Activated CD8-positive, alpha-beta memory T cell treated with anti-CD3 and anti-CD28 coated beads, Interleukin-2, amount 50 U/mL, for 24 hours (primary cell): ENCODE data around the gene METTL6.
A peak's percentile ranks its signal among the peaks of the same experiment; 100 is the strongest.
"Not testable (repeated sequence)": the region's sequence is repeated elsewhere in the genome, so short reads cannot be mapped to it uniquely, and the experiment has no call there.

ENCODE experiments used
- DNase-seq: peaks from one replicate; pipeline ENCODE4 v3.0.0-alpha.2; 2020; ENCODE audit errors: extremely low read depth

METTL6 gene

DNA sequence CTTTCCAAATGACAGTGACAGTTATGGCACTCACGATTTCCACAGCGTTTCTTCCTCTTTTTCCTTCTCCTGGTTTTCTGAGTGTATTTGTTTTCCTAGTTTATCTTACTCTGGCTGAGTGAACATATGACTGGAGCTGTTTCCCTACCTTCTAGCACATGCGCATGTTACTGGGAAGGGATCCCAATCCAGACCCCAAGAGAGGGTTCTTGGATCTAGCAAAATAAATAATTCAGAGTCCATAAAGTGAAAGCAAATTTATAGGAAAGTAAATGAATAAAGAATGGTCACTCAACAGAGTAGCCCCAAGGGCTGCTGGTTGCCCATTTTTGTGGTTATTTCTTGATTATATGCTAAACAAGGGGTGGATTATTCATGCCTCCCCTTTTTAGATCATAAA is 23.8 kb downstream of the METTL6 start:
- no peak for DNase-seq

DNA sequence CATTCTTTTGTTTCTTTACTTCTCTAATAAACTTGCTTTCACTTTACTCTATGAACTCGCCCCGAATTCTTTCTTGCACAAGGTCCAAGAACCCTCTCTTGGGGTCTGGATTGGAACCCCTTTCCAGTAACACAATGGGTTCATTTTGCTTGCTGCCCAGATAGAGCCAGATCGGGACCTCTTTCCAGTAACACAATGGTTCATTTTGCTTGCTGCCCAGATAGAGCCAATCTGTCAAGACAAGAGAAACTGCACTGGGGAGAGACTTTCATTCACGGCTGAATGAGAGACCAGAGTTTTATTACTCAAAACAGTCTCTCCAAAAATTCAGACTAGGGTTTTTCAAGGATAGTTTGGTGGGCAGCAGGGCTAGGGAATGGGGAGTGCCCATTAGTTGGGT is 25.4 kb downstream of the METTL6 start:
- no peak for DNase-seq

DNA sequence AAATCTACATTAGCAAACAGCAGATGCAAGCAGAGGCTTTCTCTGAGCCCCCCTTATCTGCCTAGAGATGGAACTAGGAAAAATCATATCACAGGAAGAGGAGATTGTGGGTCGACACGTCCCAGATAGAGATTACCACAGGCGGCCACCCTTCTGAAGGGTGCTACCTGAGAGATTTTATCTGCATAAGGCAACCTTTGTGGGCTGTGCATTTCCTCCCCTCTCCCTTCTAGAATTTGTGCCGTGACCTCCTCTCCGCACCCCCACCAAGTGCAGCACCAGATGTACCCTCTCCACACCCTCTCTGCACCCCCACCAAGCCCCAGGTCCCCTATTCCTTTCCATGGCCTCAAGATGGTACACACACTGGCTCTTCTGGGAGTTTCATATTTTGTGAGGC is 27.4 kb downstream of the METTL6 start:
- DNase-seq: no peak

DNA sequence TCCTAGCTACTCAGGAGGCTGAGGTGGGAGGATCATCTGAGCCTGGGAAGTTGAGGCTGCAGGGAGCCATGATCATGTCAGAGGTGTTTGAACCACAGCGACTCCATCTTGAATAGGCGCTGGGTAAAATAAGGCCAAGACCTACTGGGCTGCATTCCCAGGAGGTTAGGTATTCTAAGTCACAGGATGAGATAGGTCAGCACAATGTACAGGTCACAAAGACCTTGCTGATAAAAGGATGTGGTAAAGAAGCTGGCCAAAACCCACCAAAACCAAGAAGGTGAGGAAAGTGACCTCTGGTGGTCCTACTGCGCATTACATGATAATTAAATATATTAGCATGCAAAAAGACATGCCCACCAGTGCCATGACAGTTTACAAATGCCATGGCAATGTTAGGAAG is 28.6 kb downstream of the METTL6 start:
- not testable (repeated sequence) for DNase-seq

DNA sequence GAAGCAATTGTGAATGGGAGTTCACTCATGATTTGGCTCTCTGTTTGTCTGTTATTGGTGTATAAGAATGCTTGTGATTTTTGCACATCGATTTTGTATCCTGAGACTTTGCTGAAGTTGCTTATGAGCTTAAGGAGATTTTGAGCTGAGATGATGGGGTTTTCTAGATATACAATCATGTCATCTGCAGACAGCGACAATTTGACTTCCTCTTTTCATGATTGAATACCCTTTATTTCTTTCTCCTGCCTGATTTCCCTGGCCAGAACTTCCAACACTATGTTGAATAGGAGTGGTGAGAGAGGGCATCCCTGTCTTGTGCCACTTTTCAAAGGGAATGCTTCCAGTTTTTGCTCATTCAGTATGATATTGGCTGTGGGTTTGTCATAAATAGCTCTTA is 34.1 kb downstream of the METTL6 start:
- not testable (repeated sequence) for DNase-seq

DNA sequence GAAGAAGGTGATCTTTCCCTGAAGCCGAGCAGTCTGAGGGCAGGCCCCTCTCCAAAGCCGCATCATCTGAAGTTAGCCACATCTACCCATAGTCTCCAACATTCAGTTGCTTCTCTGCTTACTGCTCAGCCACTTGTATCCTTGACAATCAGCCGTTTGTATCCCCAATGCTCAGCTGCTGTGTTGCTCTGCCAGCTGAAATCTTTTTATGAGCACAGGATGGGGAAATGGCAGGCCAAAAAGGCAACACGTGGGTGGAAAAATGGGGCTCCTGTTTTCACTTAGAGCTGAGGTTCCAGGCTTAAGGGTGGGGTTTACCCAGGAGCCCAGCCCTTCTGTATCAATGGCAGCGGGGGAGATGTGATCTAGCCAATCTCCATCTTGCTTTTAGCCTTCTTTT is 36.3 kb downstream of the METTL6 start:
- DNase-seq: no peak

DNA sequence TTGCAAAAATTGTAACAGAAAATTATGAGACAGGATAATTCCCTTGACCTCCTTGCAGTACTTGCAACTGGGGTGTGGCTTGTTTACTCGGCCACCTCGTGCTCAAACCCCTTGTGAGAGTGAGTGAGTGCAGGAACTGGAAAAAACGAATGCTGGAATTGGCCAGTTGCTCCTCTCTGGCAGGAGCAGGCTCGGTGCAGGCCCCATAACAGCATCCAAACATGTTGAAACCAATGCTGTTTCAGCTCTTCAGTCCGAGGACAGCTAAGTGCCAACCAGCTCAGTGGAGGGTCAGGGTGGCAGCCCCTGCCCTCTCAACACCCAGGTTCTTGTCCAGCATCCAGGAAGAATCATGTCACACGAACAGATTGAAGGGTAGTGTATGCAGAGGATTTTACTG is 36.9 kb downstream of the METTL6 start:
- DNase-seq: no peak

DNA sequence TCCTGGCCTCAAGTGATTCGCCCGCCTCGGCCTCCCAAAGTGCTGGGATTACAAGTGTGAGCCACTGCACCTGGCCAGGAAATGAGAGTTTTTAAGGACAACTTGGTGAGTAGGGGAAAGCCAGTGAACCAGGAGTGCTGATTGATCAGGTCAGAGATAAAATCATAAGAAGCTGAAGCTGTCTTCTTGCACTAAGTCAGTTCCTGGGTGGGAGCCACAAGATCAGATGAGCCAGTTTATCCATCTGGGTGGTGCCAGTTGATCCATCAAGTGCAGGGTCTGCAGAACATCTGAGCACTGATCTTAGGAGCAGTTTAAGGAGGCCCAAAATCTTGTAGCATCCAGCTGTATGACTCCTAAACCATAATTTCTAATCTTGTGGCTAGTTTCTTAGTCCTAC is 39.0 kb downstream of the METTL6 start:
- not testable (repeated sequence) for DNase-seq

DNA sequence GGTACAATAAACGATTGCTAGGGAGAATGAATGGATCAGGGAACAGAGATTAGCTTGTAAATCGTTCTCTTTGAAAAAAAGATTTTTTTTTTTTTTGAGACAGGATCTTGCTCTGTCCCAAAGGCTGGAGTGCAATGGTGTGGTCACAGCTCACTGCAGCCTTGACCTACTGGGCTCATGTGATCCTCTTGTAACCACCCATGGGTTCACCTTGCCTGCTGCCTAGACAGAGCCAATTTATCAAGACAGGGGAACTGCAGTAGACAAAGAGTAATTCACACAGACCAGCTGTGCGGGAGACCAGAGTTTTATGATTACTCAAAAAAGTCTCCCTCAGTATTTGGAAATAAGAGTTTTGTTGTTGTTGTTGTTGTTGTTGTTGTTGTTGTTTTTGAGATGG is 39.6 kb downstream of the METTL6 start:
- no peak for DNase-seq

DNA sequence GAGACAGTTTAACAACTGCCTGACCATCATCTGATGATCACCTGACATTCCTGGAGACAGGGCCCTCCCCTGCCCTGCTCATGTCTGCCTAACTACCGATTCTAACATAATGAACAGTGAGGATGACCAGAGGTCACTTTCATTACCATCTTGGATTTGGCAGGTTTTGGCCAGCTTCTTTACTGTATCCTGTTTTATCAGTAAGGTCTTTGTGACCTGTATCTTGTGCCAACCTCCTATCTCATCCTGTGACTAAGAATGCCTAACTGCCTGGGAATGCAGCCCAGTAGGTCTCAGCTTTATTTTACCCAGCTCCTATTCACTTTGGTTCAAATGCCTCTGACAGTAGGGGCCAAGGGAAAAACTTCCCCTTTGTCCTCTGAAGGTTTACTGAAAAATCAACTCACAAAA is 40.2 kb downstream of the METTL6 start:
- DNase-seq: no peak

DNA sequence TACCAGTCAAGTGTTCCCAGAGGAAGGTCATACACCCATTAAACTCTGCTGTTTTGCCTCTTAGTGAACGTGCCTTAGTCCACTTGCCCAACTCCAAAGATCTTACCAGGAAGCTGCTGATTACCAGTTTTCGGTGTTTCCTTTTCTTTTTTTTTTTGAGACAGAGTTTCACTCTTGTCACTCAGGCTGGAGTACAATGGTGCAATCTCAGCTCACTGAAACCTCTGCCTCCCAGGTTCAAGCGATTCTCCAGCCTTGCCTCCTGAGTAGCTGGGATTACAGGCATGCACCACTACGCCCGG is 40.7 kb downstream of the METTL6 start:
- not testable (repeated sequence) for DNase-seq

DNA sequence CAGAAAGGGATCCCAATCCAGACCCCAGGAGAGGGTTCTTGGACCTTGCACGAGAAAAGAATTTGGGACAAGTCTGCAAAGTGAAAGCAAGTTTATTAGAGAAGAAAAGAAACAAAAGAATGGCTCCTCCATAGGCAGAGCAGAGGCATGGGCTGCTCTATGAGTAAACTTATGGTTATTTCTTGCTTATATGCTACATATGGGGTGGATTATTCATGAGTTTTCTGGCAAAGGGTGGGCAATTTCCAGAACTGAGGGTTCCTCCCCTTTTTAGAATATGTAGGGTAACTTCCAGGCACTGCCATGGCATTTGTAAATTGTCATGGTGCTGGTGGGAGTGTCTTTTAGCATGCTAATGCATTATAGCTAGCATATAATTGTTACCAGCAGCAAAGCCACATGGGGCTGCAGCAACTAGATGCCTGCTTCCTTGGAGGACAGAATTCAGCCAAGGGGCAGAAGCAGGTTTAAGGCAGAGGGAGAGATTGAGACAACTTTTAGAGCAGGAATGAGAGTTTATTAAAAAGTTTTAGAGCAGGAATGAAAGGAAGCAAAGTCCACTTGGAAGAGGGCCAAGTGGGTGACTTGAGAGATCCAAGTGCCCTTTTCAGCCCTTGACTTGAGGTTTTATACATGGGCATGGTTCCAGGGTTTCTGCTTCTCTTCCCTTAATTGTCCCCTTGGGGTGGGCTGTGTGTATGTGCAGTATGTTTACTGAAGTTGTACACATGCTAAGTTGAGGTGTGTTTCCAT is 41.3 kb downstream of the METTL6 start:
- no peak for DNase-seq

DNA sequence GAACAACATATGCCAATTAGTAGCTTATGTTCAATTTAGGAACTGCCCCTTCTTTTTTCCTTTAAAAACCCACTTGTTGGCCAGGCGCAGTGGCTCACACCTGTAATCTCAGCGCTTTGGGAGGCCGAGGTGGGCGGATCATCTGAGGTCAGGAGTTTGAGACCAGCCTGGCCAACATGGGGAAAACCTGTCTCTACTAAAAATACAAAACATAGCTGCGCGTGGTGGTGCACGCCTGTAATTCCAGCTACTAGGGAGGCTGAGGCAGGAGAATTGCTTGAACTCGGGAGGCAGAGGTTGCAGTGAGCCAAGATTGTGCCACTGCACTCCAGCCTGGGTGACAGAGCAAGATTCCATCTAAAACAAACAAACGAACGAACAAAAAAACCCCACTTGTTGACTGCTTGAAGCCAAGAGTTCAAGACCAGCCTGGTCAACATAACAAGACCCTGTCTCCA is 42.1 kb downstream of the METTL6 start:
- DNase-seq: not testable (repeated sequence)

DNA sequence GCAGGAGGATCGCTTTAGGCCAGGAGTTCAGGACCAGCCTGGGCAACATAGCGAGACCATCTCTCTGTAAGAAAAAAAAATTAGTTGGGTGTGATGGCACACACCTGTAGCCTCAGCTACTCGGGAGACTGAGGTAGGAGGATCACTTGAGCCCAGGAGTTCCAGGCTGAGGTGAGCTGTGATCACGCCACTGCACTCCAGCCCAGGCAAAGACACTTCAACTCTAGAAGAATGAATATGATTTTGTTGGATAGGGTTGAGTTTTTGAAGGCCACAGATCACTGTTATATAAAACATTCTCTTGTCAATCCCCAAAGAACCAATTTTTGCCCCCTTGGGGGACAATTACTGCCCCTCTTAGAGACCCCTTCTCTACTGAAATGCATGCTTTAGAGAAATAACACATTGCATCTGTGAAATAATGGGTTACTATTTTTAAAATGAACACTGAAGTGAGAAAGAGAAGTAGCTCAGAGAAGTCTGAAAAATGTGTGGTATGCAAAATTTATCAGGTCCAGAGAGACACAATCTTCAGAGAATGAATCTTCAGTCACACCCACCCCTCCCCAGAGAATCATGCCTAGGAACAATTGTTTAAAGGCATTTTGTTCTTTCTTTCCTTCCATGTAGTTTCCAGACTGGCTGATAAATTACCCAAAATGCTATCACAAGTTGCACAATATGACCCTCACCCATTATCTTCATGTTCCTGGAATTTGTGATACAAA is 42.7 kb downstream of the METTL6 start:
- no peak for DNase-seq

DNA sequence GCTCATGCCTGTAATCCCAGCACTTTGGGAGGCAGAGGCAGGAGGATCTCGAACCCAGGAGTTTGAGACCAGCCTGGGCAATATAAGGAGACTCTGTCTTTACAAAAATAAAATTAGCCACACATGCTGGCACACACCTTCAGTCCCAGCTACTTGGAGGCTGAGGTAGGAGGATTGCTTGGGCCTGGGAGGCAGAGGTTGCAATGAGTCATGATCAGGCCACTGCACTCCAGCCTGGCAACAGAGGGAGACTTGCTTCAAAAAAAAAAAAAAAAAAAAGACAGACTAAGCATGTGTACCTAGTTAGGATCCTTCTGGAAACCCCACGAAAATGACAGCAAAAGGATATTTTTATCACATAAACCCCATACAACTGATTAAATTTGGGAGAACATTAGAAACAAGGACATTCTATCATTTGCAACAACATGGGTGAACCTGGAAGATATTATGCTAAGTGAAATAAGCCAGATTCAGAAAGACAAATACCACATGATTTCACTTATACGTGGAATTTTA is 44.9 kb downstream of the METTL6 start:
- DNase-seq: no peak

DNA sequence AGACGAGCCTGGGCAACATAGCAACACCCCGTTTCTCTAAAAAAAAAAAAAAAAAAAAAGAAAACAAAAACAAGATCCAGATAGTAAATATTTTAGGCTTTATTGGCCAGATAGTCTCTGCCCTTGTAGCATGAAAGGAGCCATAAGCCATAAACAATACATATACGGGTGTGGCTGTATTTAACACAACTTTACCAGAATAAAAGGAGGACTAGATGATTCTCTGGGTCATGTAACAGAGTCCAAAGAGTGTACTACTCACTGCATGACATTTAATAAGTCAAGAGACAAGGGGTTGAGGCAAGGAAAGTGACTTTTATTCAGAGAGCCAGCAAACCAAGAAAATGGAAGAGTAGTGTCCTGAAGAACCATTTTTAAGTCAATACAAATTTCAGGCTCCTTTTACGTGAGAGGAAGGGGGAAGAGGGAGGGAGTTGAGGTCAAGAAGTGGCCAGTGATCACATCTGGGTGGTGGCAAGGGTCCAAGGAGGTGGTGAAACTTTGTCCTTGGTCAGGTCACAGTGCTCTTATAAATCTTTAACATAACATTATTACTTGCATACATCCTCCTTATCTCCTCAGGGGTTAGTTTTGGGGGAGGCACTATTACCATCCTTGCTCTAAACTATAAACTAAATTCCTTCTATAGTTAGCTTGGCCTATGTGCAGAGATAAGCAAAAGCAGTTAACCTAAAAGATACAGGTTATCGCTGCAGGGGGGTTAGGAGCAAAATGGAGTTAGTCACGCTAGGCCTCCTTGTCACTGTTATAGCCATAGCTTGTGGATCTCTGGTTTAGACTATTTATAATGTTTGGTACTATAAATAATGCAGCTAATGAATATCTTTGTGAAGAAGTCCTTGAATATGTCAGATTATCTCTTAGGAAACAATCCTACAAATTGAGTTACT is 46.1 kb downstream of the METTL6 start:
- DNase-seq: no peak

DNA sequence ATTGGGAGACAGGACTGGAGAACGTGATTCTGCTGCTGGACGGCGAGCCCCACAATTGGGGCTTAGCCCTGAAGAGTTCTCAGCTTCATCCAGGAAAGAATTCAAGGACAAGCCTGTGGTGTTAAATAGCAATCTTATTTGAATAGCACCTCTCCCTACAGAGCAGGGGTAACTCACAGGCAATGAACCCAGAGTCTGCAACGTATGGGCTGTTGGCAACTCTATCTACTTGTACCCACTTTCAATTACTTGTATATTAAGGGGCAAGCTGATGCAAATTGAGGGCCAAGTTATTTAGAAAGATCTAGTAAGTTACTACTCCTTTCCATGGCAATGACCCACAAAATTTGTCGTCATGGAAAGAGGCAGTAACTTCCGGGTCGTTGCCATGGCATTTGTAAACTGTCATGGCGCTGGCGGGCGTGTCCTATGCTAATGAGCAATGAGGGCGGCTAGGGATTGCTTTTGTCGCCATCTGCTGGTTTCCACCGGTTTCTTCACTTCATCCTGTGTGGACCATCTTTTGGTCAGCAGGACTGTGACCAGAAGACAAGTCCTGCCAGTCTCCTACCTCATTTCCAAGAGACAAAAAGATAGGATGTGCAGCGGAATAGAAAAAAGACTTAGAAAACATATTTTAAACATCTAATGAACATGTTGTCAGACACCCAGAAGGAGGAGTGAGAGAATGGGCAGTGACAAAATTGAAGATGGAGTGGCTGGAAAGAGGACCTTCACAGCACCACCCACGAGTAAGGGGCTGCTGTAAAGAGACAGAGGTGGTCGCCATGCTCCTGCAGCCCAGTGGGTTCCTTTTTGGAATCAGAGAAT is 49.2 kb downstream of the METTL6 start:
- DNase-seq: peak; percentile 93

DNA sequence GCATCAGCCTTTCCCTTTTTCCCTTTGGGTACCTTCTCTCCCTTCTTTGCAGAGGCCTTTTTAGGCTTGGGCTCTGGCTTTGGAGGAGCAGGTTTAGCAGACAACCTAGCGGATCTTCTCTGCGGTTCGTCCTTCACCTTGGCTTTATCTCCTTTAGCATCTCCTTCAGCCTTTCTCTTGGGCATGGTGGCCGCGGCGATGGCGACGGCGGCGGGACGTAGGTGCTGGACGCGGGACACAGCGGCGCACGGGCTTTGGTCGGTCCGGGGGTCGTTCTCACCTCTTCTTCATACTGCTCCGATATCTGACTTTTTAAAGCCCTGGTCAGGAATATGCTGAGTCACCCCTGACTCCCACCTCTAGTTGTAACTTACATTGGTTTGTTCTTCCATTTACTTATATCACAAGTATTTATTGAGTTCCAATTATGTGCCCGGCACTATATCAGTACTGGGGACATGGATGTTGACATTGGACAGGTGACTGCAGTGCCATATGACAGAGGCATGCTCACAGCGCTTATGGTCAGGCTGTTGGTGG is 51.8 kb downstream of the METTL6 start:
- DNase-seq: no peak

DNA sequence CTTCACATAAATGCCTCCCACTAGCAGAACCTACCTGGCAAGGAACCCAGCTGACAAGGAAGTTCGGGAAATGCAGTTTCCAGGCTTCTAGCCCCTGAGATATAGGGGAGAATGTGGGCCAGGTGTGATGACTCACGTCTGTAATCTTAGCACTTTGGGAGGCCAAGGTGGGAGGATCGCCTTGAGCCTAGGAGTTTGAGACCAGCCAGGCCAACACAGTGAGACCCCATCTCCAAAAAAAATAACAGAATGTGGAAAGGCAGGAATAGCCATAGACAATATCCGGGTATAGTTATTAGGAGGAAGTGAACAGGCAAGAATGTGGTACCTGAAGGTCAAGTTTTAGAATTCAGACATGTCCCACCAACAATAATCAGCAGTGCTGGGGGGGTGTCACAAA is 54.4 kb downstream of the METTL6 start:
- DNase-seq: no peak

DNA sequence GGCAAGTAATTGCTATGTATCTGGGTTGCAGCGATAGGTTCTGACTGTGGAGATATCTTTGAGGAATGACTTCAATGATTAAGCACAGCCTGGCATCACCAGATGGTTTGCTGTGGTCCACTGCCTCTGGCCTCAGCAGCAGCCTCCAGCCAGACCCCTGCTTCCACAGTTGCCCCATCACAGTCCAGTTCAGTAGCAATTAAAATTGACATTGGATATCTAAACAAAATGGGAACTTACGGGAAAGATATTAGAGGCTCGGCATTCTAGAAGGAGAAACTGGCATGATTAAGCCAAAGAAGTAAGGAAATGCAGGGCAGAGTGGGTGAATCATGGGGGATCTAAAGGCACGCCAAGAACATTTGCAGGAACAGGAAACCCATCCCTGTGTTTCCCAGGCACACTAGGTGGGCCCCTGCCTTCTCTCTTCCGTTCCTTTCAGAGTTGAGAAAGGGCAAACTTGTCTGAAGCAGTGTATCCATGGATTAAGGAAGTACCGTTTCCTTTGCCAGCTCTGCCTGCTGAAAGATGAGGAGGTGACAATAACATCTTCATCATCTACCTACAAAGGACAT is 58.7 kb downstream of the METTL6 start:
- no peak for DNase-seq

DNA sequence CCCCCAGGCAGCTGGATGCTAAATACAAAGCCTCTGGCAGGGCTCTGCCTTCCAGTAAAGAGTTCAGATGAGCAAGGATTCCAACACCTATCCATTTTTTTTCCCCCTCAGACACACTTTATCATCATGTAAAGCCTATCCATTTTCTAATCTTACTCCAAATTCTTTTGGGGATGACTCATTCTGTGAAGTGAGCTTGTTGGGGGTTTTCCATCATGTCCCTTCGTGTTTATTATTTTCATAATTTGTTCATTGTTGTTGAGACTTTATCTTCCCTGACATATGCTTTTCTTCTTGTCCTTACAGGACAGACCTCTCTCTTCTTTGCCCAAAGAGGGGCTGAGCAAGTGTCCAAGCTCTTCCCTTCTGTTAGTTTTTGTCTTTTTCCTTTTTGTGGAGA is 60.3 kb downstream of the METTL6 start:
- DNase-seq: no peak
